Stimulated activated naive B cell treated with anti-CD40 and anti-IgM and Interleukin-4, amounts not matched to agents 10 μg/mL and 1 μg/mL and 100 μg/mL, for 72 hours (primary cell): ENCODE data around the gene TECR.
A peak's percentile ranks its signal among the peaks of the same experiment; 100 is the strongest.

ENCODE experiments used
- ATAC-seq, 2 donors: fragments of 150-1000 bp; cut with Tn5 transposase; replicated peaks; 2 replicates each; pipeline ENCODE4 v1.10.0; 2021; ENCODE audit warnings: moderate library complexity in 1 of 2
- DNase-seq: peaks from one replicate; pipeline ENCODE4 v3.0.0; 2021
- H3K27ac Mint-ChIP-seq: one replicate; pipeline ENCODE4 v1.8.0; 2022; ENCODE audit warnings: mild to moderate bottlenecking, mixed read lengths
- H3K27me3 Mint-ChIP-seq, 2 donors: one replicate each; pipeline ENCODE4 v1.8.0; 2022; ENCODE audit warnings: mixed read lengths in 2 of 2
- H3K36me3 Mint-ChIP-seq, 2 donors: one replicate each; pipeline ENCODE4 v1.8.0; 2022; ENCODE audit warnings: mixed read lengths in 2 of 2, mild to moderate bottlenecking in 1 of 2
- H3K4me1 Mint-ChIP-seq, 2 donors: one replicate each; pipeline ENCODE4 v1.8.0; 2022; ENCODE audit warnings: mixed read lengths in 2 of 2, mild to moderate bottlenecking in 1 of 2
- H3K4me3 Mint-ChIP-seq, 2 donors: one replicate each; pipeline ENCODE4 v1.8.0; 2022; ENCODE audit warnings: mild to moderate bottlenecking in 2 of 2, mixed read lengths in 2 of 2, moderate library complexity in 1 of 2
- H3K9me3 Mint-ChIP-seq, 2 donors: one replicate each; pipeline ENCODE4 v1.8.0; 2022; ENCODE audit warnings: mixed read lengths in 2 of 2, mild to moderate bottlenecking in 1 of 2

Gene TECR

DNA sequence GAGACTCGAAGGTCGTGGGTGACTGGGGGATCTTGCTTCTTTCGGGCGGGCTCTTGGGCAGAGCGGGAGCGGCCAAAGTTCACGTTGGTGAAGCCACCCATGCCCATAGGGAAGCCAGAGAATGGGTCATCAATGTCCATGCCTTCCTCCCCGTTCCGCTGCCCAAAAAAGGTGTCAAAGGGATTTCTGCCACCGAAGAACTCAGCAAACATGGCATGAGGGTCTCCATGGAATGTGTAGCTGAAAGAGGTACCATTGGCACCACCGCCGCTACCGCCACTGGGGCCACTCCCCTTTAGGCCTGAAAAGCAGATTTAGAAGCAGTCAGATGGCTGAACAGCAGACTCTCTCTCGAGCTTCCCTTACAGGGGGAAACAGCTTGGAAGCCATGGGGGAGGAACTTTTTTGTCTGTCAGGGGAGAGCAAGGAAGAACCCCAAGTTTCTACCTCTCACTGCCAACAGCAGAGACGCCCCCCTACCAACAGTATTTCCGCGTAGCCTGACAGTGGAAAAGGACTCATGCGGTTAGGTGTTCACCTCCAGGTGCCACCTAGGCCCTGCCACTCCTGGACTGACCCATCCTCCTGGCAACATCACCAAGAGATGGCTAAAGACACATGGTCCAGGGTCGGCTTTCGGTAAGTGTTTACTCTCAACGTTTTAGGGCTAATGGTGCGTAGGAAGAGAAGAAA, 12.5 kb upstream of the TECR start:
- ATAC-seq (no peak), DNase-seq (no peak)
- Mint-ChIP-seq H3K27me3 (no peaks in the 10 kb centered on the region), H3K9me3 (no peaks in the 10 kb centered on the region), H3K27ac (peak overlapping the region; percentile 88), H3K4me3 (peak overlapping the region; percentile 94 to 95), H3K36me3 (peaks cover 30 to 45% of the 10 kb centered on the region in 2 donors), H3K4me1 (peaks cover 32 to 64% of the 10 kb centered on the region in 2 donors)

DNA sequence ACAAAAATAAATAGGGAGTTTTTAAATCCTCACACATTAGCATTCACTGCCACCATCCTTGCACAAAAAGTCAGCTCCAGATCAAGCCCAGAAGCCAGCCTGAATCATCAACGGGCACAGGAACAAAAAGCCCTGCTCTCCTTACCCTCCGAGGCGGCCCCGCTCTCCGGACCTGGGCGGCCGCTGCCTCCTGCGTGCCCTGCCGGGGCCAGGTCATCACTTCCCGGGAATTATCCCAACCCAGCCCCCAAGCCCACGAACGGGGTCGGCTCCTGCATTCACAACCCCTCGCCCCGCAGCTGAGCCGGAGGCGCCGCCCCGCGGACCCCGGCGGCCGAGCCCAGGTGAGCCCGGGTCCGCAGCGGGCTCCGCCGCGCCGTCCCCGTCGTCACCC, 12.0 kb upstream of the TECR start:
- DNase-seq: no peak
- Mint-ChIP-seq H3K27me3 (no peaks in the 10 kb centered on the region), H3K4me3 (peak overlapping the region; percentile 94 to 95), H3K27ac (peak overlapping the region; percentile 88), H3K9me3 (no peaks in the 10 kb centered on the region), H3K4me1 (peaks cover 36 to 69% of the 10 kb centered on the region in 2 donors), H3K36me3 (peaks cover 30 to 45% of the 10 kb centered on the region in 2 donors)
- ATAC-seq: no peak

DNA sequence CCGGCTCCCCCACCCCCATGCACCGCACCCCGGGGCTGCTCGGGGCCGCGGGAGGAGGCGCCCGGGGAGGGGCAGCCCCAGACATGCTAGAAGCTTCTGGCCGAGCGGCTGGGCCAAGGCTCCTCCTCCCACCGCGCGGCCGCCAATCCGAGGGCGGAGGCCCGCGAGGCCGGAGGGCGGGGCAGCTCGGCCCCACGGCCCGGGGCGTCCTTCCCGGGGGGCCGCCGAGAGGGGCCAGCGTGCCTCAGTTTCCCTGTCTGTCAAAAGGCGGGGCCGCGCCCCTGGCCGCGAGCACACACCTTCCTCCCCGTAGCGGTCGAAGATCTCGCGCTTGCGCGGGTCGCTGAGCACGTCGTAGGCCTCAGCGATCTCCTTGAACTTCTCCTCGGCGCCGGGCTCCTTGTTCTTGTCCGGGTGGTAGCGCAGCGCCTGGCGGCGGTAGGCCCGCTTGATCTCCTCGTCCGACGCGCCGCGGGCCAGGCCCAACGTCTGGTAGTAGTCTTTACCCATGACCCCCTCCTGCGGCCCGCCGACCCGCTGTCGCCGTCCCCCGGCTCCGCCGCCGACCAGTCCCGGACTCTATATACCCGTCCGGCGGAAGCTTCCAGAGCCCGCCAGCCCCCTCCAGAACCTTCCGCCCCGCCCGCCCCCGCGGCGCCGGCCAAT, 11.4 kb upstream of the TECR start, which contains the start of gene DNAJB1:
TSS of gene DNAJB1 (minus strand) at position 558 of the 666 bp plus-strand sequence. CDS start at position 510, 48 bp downstream.
- Mint-ChIP-seq H3K27ac (peak within 1 kb of the TSS; percentile 99), H3K36me3 (peaks cover 30 to 41% of the 10 kb centered on the region in 2 donors), H3K27me3 (no peaks in the 10 kb centered on the region), H3K4me3 (peak within 1 kb of the TSS; percentile 94 to 95), H3K4me1 (peaks cover 41 to 75% of the 10 kb centered on the region in 2 donors), H3K9me3 (no peaks in the 10 kb centered on the region)
- DNase-seq (peak; percentile 77), ATAC-seq (peak; percentile 71 to 77)

DNA sequence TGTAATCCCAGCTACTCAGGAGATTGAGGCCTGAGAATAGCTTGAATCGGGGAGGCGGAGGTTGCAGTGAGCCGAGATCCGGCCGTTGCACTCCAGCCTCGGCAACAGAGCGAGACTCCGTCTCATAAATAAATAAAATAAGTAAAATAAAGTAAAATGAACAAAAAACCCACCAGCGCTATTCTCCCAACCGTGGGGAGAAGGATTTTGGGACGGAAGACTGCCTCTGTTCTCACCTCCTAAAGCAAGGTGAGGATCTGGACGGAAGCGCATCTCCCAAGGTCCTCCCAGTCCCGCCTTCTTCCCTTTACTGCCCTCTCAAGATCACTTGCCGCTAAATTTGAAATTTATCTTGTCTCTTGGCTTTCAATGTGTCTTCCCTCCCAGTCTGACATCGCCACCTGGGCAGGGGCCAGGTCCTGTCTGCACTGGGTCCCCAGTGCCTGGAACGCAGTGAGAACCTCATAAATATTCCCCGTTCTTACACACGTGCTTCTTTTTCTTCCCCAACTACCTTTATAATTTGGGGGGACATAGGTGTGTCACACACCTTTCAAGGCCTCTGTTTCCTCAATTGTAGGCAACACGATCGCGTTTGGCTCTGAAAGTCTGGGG, 10.0 kb upstream of the TECR start:
- H3K27me3 Mint-ChIP-seq: no peaks in the 10 kb centered on the region
- no peaks in the 10 kb centered on the region for H3K9me3 Mint-ChIP-seq
- H3K4me1 Mint-ChIP-seq: peaks cover 41 to 64% of the 10 kb centered on the region in 2 donors
- H3K27ac Mint-ChIP-seq: peak overlapping the region; percentile 99
- ATAC-seq (no peak), DNase-seq (no peak)
- H3K4me3 Mint-ChIP-seq: peak overlapping the region; percentile 94 to 95
- peaks cover 27 to 33% of the 10 kb centered on the region in 2 donors for H3K36me3 Mint-ChIP-seq

DNA sequence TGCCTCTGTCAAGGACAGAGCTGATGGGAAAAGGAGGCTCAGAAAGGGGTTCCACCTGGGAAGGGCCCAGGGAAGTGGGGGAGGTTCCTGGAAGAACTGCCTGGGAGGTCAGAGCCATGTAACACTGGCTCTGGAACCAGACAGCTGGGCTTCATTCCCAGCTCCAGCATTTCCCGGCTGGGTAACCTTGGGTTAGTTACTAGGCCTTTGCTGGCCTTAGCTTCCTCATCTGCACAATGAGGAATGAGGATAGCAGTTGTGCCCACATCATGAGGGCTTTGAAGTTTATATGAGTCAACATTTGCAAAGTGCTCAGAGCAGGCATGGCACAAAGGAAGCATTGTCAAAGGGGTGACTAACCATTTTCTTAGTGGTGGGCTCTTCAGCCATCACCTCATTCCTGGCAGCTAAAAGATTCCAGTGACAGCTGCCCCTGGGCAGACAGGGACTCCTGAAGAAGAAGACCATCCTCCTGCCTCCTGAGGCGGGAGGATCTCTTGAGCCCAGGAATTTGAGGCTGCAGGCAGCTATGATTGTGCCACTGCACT, 9.5 kb upstream of the TECR start:
- no peak for ATAC-seq
- Mint-ChIP-seq H3K27me3 (no peaks in the 10 kb centered on the region), H3K4me3 (peak overlapping the region; percentile 94 to 95), H3K36me3 (peaks cover 21 to 27% of the 10 kb centered on the region in 2 donors), H3K9me3 (no peaks in the 10 kb centered on the region), H3K27ac (peak overlapping the region; percentile 99), H3K4me1 (peaks cover 36 to 58% of the 10 kb centered on the region in 2 donors)
- DNase-seq: no peak

DNA sequence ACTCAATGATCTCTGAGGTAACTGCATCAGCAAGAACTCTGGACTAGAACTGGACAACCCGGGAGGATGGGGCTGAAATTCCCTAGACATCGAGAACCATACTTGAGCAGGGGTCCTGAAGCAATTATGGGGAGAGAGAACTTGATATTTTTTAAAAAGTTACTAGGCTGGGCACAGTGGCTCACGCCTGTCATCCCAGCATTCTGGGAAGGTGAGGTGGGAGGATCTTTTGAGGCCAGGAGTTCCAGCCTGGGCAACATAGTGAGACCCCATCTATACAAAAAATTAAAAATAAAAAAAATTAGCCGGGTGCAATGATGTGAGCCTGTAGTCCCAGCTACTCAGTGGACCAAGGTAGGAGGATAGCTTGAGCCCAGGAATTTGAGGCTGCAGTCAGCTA, 8.9 kb upstream of the TECR start:
- H3K4me3 Mint-ChIP-seq: no peak overlapping the region
- H3K36me3 Mint-ChIP-seq: peaks cover 17 to 21% of the 10 kb centered on the region in 2 donors
- peaks cover 30 to 52% of the 10 kb centered on the region in 2 donors for H3K4me1 Mint-ChIP-seq
- H3K9me3 Mint-ChIP-seq: no peaks in the 10 kb centered on the region
- no peak for DNase-seq
- H3K27me3 Mint-ChIP-seq: no peaks in the 10 kb centered on the region
- peak overlapping the region; percentile 31 for H3K27ac Mint-ChIP-seq
- ATAC-seq: no peak

DNA sequence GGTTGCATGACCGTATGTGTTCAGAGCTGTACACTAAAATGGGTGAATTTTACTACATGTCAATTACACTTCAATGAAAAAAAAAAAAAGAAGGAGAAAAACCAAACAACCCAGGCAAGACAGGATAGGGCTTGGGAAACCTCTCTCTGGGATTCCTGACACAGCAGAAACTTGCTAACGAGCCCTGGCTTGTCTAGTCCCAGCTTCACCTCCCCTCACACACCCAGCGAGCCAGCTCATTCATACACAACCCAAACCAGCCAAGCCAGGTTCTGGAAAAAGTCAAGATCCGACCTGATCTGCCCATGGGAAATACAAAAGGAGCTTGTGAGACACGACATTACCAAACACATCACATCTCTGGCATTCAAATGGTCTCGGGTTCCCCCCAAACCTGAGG, 3.7 kb upstream of the TECR start:
- no peak overlapping the region for H3K4me3 Mint-ChIP-seq
- H3K9me3 Mint-ChIP-seq: no peaks in the 10 kb centered on the region
- no peak for DNase-seq
- ATAC-seq: no peak
- peaks cover 0 to 1% of the 10 kb centered on the region in 2 donors for H3K36me3 Mint-ChIP-seq
- H3K27me3 Mint-ChIP-seq: no peaks in the 10 kb centered on the region
- H3K4me1 Mint-ChIP-seq: peaks cover 15 to 28% of the 10 kb centered on the region in 2 donors
- H3K27ac Mint-ChIP-seq: no peak overlapping the region

DNA sequence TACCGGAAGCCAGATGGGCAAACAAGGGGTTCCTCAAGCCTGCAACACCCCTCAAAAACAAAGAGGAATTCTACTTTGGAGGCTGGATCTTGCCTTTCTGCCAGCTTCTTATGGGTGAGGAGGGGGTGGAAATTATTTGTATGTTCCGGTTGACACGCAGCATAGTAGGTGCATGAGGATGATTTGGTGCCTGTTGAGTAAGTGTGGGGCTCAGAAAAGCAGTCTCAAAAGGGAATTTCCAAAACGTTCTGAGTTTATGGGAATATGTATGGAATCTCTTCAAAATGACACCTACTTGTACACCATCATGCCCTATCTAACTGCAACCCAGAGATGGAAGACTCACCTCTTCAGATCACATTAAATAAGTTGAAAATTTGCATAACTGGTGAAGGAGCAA, 3.0 kb upstream of the TECR start:
- Mint-ChIP-seq H3K9me3 (no peaks in the 10 kb centered on the region), H3K27ac (peak overlapping the region; percentile 17), H3K27me3 (no peaks in the 10 kb centered on the region), H3K4me3 (no peak overlapping the region), H3K36me3 (peaks cover 0 to 1% of the 10 kb centered on the region in 2 donors), H3K4me1 (peaks cover 16 to 33% of the 10 kb centered on the region in 2 donors)
- DNase-seq (no peak), ATAC-seq (no peak)

DNA sequence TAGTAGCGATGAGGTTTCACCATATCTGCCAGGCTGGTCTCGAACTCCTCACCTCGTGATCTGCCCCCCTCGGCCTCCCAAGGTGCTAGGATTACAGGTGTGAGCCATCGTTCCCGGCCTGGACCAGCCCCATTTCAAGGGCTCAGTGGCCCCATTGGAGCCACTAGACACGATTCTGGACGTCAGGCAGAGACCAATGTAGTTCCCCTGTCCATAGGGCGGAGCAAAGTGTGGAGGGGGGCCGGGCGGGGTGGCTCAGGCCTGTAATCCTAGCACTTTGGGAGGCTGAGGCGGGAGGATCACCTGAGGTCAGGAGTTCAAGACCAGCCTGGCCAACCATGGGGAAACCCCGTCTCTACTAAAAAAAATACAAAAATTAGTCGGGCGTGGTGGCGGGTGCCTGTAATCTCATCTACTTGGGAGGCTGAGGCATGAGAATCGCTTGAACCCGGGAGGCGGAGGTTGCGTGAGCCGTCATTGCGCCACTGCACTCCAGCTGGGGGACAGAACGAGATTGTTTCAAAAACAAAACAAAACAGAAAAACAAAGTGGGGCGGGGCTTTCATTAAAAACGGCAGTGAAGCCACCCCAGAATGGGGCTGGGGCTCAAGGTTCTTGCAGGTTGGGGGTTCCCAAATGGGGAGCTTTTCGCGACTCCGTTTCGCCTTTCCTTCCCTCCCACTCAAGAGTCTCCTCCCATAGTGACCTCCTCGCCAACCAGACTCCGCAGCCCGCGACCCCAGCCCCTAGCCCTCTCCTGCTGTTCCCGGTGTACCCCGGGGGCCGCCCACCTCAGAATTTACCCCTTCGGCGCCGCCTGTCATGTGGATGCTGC, 758 bp upstream of the TECR start:
- ATAC-seq (no peak), DNase-seq (no peak)
- Mint-ChIP-seq H3K9me3 (no peaks in the 10 kb centered on the region), H3K27me3 (no peaks in the 10 kb centered on the region), H3K4me1 (peaks cover 6 to 27% of the 10 kb centered on the region in 2 donors), H3K36me3 (peaks cover 0 to 1% of the 10 kb centered on the region in 2 donors), H3K4me3 (peak overlapping the region; percentile 95 to 100), H3K27ac (peak overlapping the region; percentile 99)

DNA sequence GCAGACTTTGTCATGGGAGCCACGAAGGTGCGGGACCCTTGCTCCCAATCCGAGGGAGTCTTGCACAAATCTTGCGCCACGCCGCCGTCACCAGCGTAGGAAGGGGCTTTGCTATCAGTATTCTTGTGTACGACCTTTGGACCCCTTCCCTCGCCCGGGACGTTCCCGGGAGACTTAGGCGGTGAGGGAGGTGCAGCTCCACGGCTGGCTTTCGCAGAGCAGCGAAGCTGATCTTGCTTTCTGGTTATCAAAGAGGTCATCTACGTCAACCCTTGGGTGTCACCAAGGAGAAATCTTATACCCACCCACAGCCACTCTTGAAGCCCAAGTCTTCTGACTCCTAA, 583 bp downstream of the TECR start:
- peak overlapping the region; percentile 99 for H3K27ac Mint-ChIP-seq
- DNase-seq (no peak), ATAC-seq (peak in 1 of 2 donors; percentile 11)
- no peaks in the 10 kb centered on the region for H3K27me3 Mint-ChIP-seq
- peaks cover 6 to 27% of the 10 kb centered on the region in 2 donors for H3K4me1 Mint-ChIP-seq
- peaks cover 0 to 1% of the 10 kb centered on the region in 2 donors for H3K36me3 Mint-ChIP-seq
- H3K4me3 Mint-ChIP-seq: peak overlapping the region; percentile 95 to 100
- H3K9me3 Mint-ChIP-seq: no peaks in the 10 kb centered on the region

DNA sequence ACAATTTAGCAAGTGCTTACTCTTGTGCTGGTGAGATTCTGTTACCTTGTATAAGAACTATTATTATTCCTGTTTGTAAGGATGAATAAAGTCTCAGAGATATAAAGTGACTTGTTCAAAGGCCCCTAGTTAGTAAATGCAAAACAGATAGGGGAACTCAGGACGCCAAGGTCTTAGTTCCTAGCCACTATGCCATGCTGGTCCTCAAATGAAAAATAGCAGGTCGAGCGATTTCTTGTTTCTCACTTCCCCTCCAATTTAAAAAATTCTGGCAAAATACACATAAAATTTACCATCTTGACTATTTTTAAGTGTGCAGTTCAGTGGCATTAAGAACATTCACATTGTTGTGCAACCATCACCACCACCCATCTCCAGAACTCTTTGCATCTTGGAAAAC, 1.1 kb downstream of the TECR start:
- Mint-ChIP-seq H3K27ac (no peak overlapping the region), H3K27me3 (no peaks in the 10 kb centered on the region), H3K4me3 (peak overlapping the region; percentile 9 to 52), H3K9me3 (no peaks in the 10 kb centered on the region), H3K36me3 (peaks cover 0 to 1% of the 10 kb centered on the region in 2 donors), H3K4me1 (peaks cover 6 to 27% of the 10 kb centered on the region in 2 donors)
- no peak for ATAC-seq
- no peak for DNase-seq

DNA sequence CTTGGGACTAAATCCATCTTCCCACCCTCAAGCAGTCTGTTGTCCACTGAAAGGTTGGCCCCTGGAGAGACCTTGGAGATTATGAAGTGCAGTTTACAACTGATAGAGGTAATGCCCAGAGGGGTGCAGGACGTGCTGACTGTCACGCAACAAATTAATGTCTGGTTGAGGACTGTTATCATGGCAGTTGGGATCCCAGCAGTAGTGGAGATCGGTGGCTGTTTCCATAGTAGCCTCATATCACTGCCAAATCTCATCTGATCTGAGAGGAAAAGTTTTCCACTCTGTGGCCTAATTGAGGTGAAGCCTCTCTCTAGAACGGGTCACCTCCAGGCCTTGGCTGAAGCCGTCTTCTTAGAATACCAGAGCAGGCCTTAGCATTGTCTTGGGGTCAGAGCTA, 4.1 kb downstream of the TECR start:
- no peak overlapping the region for H3K27ac Mint-ChIP-seq
- peaks cover 10 to 33% of the 10 kb centered on the region in 2 donors for H3K4me1 Mint-ChIP-seq
- ATAC-seq (no peak), DNase-seq (no peak)
- H3K9me3 Mint-ChIP-seq: no peaks in the 10 kb centered on the region
- H3K4me3 Mint-ChIP-seq: no peak overlapping the region
- H3K36me3 Mint-ChIP-seq: peaks cover 0 to 1% of the 10 kb centered on the region in 2 donors
- no peaks in the 10 kb centered on the region for H3K27me3 Mint-ChIP-seq

DNA sequence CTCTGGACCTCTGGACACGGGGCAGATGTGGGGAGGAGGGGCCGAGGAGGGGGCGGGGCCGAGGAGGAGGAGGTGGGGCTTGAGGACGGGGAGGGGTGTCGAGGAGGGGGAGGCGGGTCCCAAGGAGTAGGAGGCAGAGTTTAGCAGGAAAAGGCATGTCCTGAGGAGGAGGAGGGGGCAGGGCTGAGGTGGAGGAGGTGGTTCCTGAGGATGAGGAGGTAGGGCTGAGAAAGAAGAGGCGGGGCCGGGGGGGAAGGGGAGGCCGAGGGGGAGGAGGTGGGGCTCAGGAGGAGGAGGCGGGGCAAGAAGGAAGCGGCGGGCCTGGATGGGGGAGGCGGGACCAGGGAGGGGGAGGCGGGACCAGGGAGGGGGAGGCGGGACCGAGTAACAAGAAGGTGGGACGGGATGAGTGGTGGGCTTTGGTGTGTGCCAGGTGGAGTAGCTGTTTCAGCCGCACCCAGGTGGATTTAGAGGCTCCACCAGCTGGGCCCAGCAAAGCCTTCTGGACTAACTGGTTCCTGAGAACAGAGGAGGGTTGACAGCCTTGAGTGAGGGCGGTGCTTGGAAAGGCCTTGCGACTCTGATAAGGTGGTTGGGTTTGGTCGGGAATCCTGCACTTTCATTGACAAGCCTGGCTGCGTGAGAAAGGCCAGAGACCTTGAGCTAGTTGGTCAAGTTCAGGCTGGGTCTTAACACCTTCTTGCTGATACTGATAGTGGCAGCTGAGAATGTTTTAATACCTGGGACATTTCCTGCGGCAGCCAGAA, 7.7 kb downstream of the TECR start:
- no peak overlapping the region for H3K4me3 Mint-ChIP-seq
- H3K27me3 Mint-ChIP-seq: no peaks in the 10 kb centered on the region
- peaks cover 14 to 18% of the 10 kb centered on the region in 2 donors for H3K4me1 Mint-ChIP-seq
- ATAC-seq: peak in 1 of 2 donors; percentile 18
- no peak for DNase-seq
- H3K36me3 Mint-ChIP-seq: peaks cover 6 to 10% of the 10 kb centered on the region in 2 donors
- no peak overlapping the region for H3K27ac Mint-ChIP-seq
- no peaks in the 10 kb centered on the region for H3K9me3 Mint-ChIP-seq
